Stimulated activated CD8-positive, alpha-beta memory T cell treated with anti-CD3 and anti-CD28 coated beads, Interleukin-4, amount 100 ng/mL, for 4 hours (primary cell): ENCODE data around the gene CD300LB.

Source experiments
- DNase-seq, 2 donors: peaks; one replicate each; pipeline ENCODE4 v3.0.0-alpha.2; 2020; ENCODE audit warnings: low read depth in 2 of 2, low spot score in 1 of 2

The CD300LB gene

GRCh38 chr17:74549343-74549742, 18.1 kb upstream of the CD300LB start:
- no peak for DNase-seq

- DNase-seq, result no peak
Measured at GRCh38 chr17:74547736-74548135, 16.5 kb upstream of the CD300LB start.

- no peak for DNase-seq
Measured at GRCh38 chr17:74547264-74547663, 16.0 kb upstream of the CD300LB start.

- DNase-seq, result no peak
Measured at GRCh38 chr17:74546586-74546985, 15.3 kb upstream of the CD300LB start.

GRCh38 chr17:74545843-74546230, 14.6 kb upstream of the CD300LB start, which contains the start of gene CD300C:
Gene CD300C, minus strand, starts transcription at chr17:74546115. Its CDS starts 333 bp downstream, at chr17:74545782.
- no peak for DNase-seq

- no peak for DNase-seq
Measured at GRCh38 chr17:74544991-74545842, 13.9 kb upstream of the CD300LB start.

- DNase-seq, result no peak
Measured at GRCh38 chr17:74543891-74544760, 12.9 kb upstream of the CD300LB start.

GRCh38 chr17:74543406-74543805, 12.1 kb upstream of the CD300LB start:
- no peak for DNase-seq

- DNase-seq, result no peak
Measured at GRCh38 chr17:74542727-74543383, 11.6 kb upstream of the CD300LB start.

- no peak for DNase-seq
Measured at GRCh38 chr17:74542166-74542565, 10.9 kb upstream of the CD300LB start.

- no peak for DNase-seq
Measured at GRCh38 chr17:74541176-74542111, 10.2 kb upstream of the CD300LB start.

- no peak for DNase-seq
Measured at GRCh38 chr17:74539281-74539820, 8.1 kb upstream of the CD300LB start.

- DNase-seq, result no peak
Measured at GRCh38 chr17:74536890-74537289, 5.6 kb upstream of the CD300LB start.

GRCh38 chr17:74532115-74532514, 840 bp upstream of the CD300LB start:
- DNase-seq, result no peak

- no peak for DNase-seq
Measured at GRCh38 chr17:74530831-74531150, 484 bp downstream of the CD300LB start.

GRCh38 chr17:74529243-74529642, 2.0 kb downstream of the CD300LB start:
- no peak for DNase-seq

GRCh38 chr17:74528491-74529199, 2.6 kb downstream of the CD300LB start:
- DNase-seq, result no peak

- DNase-seq, result no peak
Measured at GRCh38 chr17:74527756-74528155, 3.5 kb downstream of the CD300LB start.

GRCh38 chr17:74527081-74527480, 4.2 kb downstream of the CD300LB start:
- DNase-seq, result no peak

- no peak for DNase-seq
Measured at GRCh38 chr17:74526681-74527080, 4.6 kb downstream of the CD300LB start.
